Amniotic stem cell (primary cell): ENCODE data around the gene CCDC177.
"Not testable (repeated sequence)": the region's sequence is repeated elsewhere in the genome, so short reads cannot be mapped to it uniquely, and the experiment has no call there.

Experiments
- DNase-seq: peaks from one replicate; lab custom pipeline; 2025; lab: John Stamatoyannopoulos, UW

Gene CCDC177

GRCh38 chr14:69599431-69599830, 24.8 kb upstream of the CCDC177 start:
- DNase-seq: not testable (repeated sequence)

GRCh38 chr14:69595336-69595735, 20.7 kb upstream of the CCDC177 start:
- DNase-seq: no peak

GRCh38 chr14:69594846-69595245, 20.2 kb upstream of the CCDC177 start:
- no peak for DNase-seq

GRCh38 chr14:69593018-69593677, 18.5 kb upstream of the CCDC177 start:
- DNase-seq: peak; percentile 22

- no peak for DNase-seq
Measured at GRCh38 chr14:69591317-69591716, 16.6 kb upstream of the CCDC177 start.

GRCh38 chr14:69587389-69587788, 12.7 kb upstream of the CCDC177 start:
- DNase-seq: no peak

- DNase-seq: no peak
Measured at GRCh38 chr14:69586404-69586803, 11.7 kb upstream of the CCDC177 start.

- DNase-seq: no peak
Measured at GRCh38 chr14:69584389-69584788, 9.7 kb upstream of the CCDC177 start.

GRCh38 chr14:69582829-69583228, 8.2 kb upstream of the CCDC177 start:
- DNase-seq: no peak

GRCh38 chr14:69582212-69582611, 7.5 kb upstream of the CCDC177 start:
- DNase-seq: no peak

- DNase-seq: no peak
Measured at GRCh38 chr14:69581316-69581935, 6.8 kb upstream of the CCDC177 start.

- no peak for DNase-seq
Measured at GRCh38 chr14:69580009-69580577, 5.4 kb upstream of the CCDC177 start.

GRCh38 chr14:69579476-69579875, 4.8 kb upstream of the CCDC177 start:
- no peak for DNase-seq

GRCh38 chr14:69574954-69575295, 254 bp upstream of the CCDC177 start:
- no peak for DNase-seq

- DNase-seq: no peak
Measured at GRCh38 chr14:69573831-69574262, 824 bp downstream of the CCDC177 start.

GRCh38 chr14:69573205-69573830, 1.4 kb downstream of the CCDC177 start:
- no peak for DNase-seq

GRCh38 chr14:69572841-69573135, 1.9 kb downstream of the CCDC177 start:
- no peak for DNase-seq

GRCh38 chr14:69572030-69572840, 2.4 kb downstream of the CCDC177 start:
- DNase-seq: no peak

- no peak for DNase-seq
Measured at GRCh38 chr14:69571449-69572029, 3.1 kb downstream of the CCDC177 start.

GRCh38 chr14:69570836-69571330, 3.8 kb downstream of the CCDC177 start:
- no peak for DNase-seq

- no peak for DNase-seq
Measured at GRCh38 chr14:69569859-69570258, 4.8 kb downstream of the CCDC177 start.

GRCh38 chr14:69567563-69567962, 7.1 kb downstream of the CCDC177 start:
- DNase-seq: no peak
